ENCODE measurements around the gene SLC34A3.
"Not testable (repeated sequence)": the region's sequence is repeated elsewhere in the genome, so short reads cannot be mapped to it uniquely, and the experiment has no call there.

SLC34A3 gene

GRCh38 chr9:137236936-137237421 is 6.3 kb downstream of the SLC34A3 start:
- Histone ChIP-seq H3K9me3 (ENCODE audit: control insufficient read depth, low read length) (no peaks in the 10 kb centered on the region), H3K4me1 (ENCODE audit: control insufficient read depth, insufficient read depth, low read length) (peaks cover 40% of the 10 kb centered on the region), H3K9ac (ENCODE audit: low read length) (peak overlapping the region; percentile 48), H3K4me3 (ENCODE audit: low read length) (no peak overlapping the region), H3K36me3 (ENCODE audit: control insufficient read depth, insufficient read depth, low read length) (peaks cover under 1% of the 10 kb centered on the region), H3K27me3 (ENCODE audit: control insufficient read depth, insufficient read depth, low read length) (peaks cover 37% of the 10 kb centered on the region)

GRCh38 chr9:137237759-137238726 is 7.3 kb downstream of the SLC34A3 start:
- Histone ChIP-seq H3K4me3 (ENCODE audit: low read length) (no peak overlapping the region), H3K9me3 (ENCODE audit: control insufficient read depth, low read length) (no peaks in the 10 kb centered on the region), H3K9ac (ENCODE audit: low read length) (peak overlapping the region; percentile 48), H3K36me3 (ENCODE audit: control insufficient read depth, insufficient read depth, low read length) (peaks cover 9% of the 10 kb centered on the region), H3K4me1 (ENCODE audit: control insufficient read depth, insufficient read depth, low read length) (peaks cover 46% of the 10 kb centered on the region), H3K27me3 (ENCODE audit: control insufficient read depth, insufficient read depth, low read length) (peaks cover 27% of the 10 kb centered on the region)

GRCh38 chr9:137239541-137240200 is 9.0 kb downstream of the SLC34A3 start:
- not testable (repeated sequence) for H3K9me3 ChIP-seq (ENCODE audit: control insufficient read depth, low read length); H3K9ac ChIP-seq (ENCODE audit: low read length)
- Histone ChIP-seq H3K4me3 (ENCODE audit: low read length) (peak overlapping the region; percentile 41), H3K36me3 (ENCODE audit: control insufficient read depth, insufficient read depth, low read length) (peaks cover 18% of the 10 kb centered on the region), H3K4me1 (ENCODE audit: control insufficient read depth, insufficient read depth, low read length) (peaks cover 62% of the 10 kb centered on the region), H3K27me3 (ENCODE audit: control insufficient read depth, insufficient read depth, low read length) (peaks cover 16% of the 10 kb centered on the region)

- Histone ChIP-seq H3K36me3 (ENCODE audit: control insufficient read depth, insufficient read depth, low read length) (peaks cover 18% of the 10 kb centered on the region), H3K4me3 (ENCODE audit: low read length) (peak overlapping the region; percentile 41), H3K27me3 (ENCODE audit: control insufficient read depth, insufficient read depth, low read length) (peaks cover 11% of the 10 kb centered on the region), H3K4me1 (ENCODE audit: control insufficient read depth, insufficient read depth, low read length) (peaks cover 64% of the 10 kb centered on the region), H3K9ac (ENCODE audit: low read length) (peak overlapping the region; percentile 69), H3K9me3 (ENCODE audit: control insufficient read depth, low read length) (no peaks in the 10 kb centered on the region)
These were observed 9.7 kb downstream of the SLC34A3 start for GRCh38 chr9:137240318-137240840.

GRCh38 chr9:137240841-137241489 is 10.3 kb downstream of the SLC34A3 start, which contains the start of gene TUBB4B:
Gene TUBB4B, plus strand, starts transcription at chr9:137241287. Its CDS starts 74 bp downstream, at chr9:137241361.
- peaks cover 63% of the 10 kb centered on the region for H3K4me1 ChIP-seq (ENCODE audit: control insufficient read depth, insufficient read depth, low read length)

GRCh38 chr9:137241490-137242268 is 11.0 kb downstream of the SLC34A3 start:
- Histone ChIP-seq H3K9ac (ENCODE audit: low read length) (peak overlapping the region; percentile 77), H3K4me3 (ENCODE audit: low read length) (peak overlapping the region; percentile 82), H3K36me3 (ENCODE audit: control insufficient read depth, insufficient read depth, low read length) (peaks cover 18% of the 10 kb centered on the region), H3K27me3 (ENCODE audit: control insufficient read depth, insufficient read depth, low read length) (peaks cover 6% of the 10 kb centered on the region), H3K9me3 (ENCODE audit: control insufficient read depth, low read length) (no peaks in the 10 kb centered on the region), H3K4me1 (ENCODE audit: control insufficient read depth, insufficient read depth, low read length) (peaks cover 56% of the 10 kb centered on the region)

More at GRCh38 chr9:137240841-137241489, 10.3 kb downstream of the SLC34A3 start, which contains the start of gene TUBB4B:
- peak within 1 kb of the TSS; percentile 82 for H3K4me3 ChIP-seq (ENCODE audit: low read length)
- H3K27me3 ChIP-seq (ENCODE audit: control insufficient read depth, insufficient read depth, low read length), result peaks cover 8% of the 10 kb centered on the region
- H3K9me3 ChIP-seq (ENCODE audit: control insufficient read depth, low read length), result no peaks in the 10 kb centered on the region
- peak within 1 kb of the TSS; percentile 77 for H3K9ac ChIP-seq (ENCODE audit: low read length)
- peaks cover 18% of the 10 kb centered on the region for H3K36me3 ChIP-seq (ENCODE audit: control insufficient read depth, insufficient read depth, low read length)

GRCh38 chr9:137242269-137243203 is 11.8 kb downstream of the SLC34A3 start:
- peaks cover 48% of the 10 kb centered on the region for H3K4me1 ChIP-seq (ENCODE audit: control insufficient read depth, insufficient read depth, low read length)
- H3K9ac ChIP-seq (ENCODE audit: low read length), result peak overlapping the region; percentile 77
- peaks cover 18% of the 10 kb centered on the region for H3K36me3 ChIP-seq (ENCODE audit: control insufficient read depth, insufficient read depth, low read length)
- H3K9me3 ChIP-seq (ENCODE audit: control insufficient read depth, low read length), result no peaks in the 10 kb centered on the region
- peaks cover 6% of the 10 kb centered on the region for H3K27me3 ChIP-seq (ENCODE audit: control insufficient read depth, insufficient read depth, low read length)
- peak overlapping the region; percentile 82 for H3K4me3 ChIP-seq (ENCODE audit: low read length)

- Histone ChIP-seq H3K4me3 (ENCODE audit: low read length) (peak overlapping the region; percentile 4), H3K36me3 (ENCODE audit: control insufficient read depth, insufficient read depth, low read length) (peaks cover 18% of the 10 kb centered on the region), H3K4me1 (ENCODE audit: control insufficient read depth, insufficient read depth, low read length) (peaks cover 40% of the 10 kb centered on the region)
- not testable (repeated sequence) for H3K27me3 ChIP-seq (ENCODE audit: control insufficient read depth, insufficient read depth, low read length); H3K9me3 ChIP-seq (ENCODE audit: control insufficient read depth, low read length); H3K9ac ChIP-seq (ENCODE audit: low read length)
These were observed 12.5 kb downstream of the SLC34A3 start for GRCh38 chr9:137243266-137243625.

GRCh38 chr9:137243626-137244485 is 13.2 kb downstream of the SLC34A3 start:
- Histone ChIP-seq H3K9ac (ENCODE audit: low read length) (no peak overlapping the region), H3K4me1 (ENCODE audit: control insufficient read depth, insufficient read depth, low read length) (peaks cover 34% of the 10 kb centered on the region), H3K36me3 (ENCODE audit: control insufficient read depth, insufficient read depth, low read length) (peaks cover 18% of the 10 kb centered on the region), H3K9me3 (ENCODE audit: control insufficient read depth, low read length) (no peaks in the 10 kb centered on the region), H3K4me3 (ENCODE audit: low read length) (peak overlapping the region; percentile 4), H3K27me3 (ENCODE audit: control insufficient read depth, insufficient read depth, low read length) (peaks cover 6% of the 10 kb centered on the region)

All from mucosa of stomach (tissue), 1 donor.